HPDE6-E6E7 (cell line): ENCODE results near the gene SMU1.
A peak's percentile ranks its signal among the peaks of the same experiment; 100 is the strongest.
"Not testable (repeated sequence)": the region's sequence is repeated elsewhere in the genome, so short reads cannot be mapped to it uniquely, and the experiment has no call there.

Experiments used
- DNase-seq: peaks from one replicate; pipeline ENCODE4 v3.0.0; 2011; ENCODE audit warnings: missing footprints; ENCODE audit errors: extremely low spot score

SMU1 gene

DNA sequence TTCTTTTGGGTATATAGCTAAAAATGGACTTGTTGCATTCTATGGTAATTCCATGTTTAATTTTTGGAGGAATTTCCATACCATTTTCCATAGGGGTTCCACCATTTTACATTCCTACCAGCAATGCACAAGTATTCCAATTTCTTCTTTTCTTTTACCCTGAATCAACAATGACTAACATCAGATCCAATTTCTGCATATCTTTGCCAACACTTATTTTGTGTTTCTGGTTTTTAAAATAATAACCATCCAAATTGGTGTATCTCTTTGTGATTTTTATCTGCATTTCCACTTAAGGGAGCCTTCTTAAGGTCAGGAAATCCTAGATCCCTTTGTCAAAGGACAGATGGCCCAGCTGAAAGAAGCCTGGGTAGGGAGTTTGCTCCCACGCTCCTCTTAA lies 29.5 kb upstream of the SMU1 start:
- DNase-seq = no peak

DNA sequence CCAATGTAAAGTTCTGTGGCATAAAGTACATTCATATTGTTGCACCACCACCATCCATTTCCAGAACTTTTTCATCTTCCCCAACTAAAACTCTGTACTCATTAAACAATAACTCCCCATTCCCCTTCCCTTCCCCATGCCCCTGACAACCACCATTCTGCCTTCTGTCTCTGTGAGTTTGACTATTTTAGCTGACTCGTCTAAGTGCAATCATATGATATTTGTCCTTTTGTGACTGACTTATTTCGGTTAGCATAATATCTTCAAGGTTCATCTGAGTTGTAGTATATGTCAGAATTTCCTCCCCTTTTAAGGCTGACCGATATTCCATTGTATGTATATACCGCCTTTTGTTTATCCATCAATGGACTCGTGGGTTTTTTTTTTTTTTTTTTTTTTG lies 29.0 kb upstream of the SMU1 start:
- DNase-seq = no peak

GRCh38 chr9:33104401-33104800 lies 27.9 kb upstream of the SMU1 start:
- DNase-seq = no peak

DNA sequence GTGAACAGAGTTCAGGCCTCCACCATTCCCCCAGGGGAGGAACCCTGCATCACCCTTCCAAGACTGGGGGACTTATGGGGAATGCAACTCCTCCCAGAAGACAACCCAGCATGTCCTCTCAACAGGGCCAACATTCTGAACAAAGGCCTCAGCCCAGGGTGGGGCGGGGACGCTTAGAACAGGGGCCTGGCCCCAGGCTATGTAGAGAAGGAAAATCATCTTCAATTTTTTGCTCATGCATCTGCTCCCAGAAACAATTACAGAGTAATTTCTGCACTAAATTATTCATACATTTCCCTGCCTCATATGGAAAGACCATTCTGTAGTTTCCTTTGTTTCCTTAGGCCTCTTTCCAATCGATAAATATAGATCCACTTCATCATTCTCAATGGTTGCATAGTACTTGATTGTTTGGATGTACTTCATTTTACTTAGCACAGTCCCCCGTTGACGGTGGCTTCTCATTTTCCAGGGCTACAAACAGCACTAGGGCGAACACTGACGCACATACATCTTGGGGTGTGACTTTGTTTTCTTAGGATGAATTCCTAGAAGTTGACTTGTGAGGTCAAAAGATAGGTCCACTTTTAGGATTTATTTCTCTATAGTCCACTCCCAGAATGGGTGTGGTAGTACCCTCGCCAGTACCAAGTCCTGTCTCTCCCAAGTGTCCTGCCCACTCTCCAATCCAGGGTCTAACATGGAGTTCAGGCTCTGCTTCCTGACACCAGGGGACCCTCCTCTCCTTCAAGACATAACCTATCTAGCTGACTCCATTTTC lies 27.2 kb upstream of the SMU1 start:
- no peak for DNase-seq

DNA sequence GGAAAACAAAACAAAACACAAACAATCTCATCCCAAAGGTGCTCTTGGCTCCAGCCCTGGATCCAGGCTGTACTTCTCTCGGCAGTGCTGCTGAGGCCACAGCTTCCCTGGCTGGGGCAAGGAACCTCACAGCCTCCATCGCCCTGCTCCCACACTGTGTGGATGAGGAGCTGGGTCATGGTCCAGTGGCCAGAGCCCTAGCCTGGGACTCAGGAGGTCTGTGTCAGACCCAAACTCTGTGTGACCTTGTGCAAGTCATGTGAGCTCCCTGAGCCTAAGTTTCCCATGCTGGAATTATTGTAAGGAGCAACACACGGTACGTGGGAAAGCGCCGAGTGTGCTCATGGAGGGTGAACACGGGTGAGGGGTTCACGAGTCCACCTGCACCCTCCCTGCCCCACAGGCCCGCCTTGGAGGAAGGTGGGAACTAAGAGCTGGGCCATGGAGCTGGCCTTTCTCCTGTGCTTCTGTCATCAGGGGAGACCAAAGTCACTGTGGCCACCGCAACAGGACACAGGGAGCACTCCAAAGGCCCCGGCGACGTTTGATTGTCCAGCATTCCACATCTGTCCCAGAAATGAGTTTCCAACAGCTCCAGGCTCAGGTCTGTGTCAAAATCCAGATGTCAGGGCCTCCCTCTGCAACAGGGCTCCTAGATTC lies 26.2 kb upstream of the SMU1 start:
- no peak for DNase-seq

GRCh38 chr9:33101104-33101951 lies 24.9 kb upstream of the SMU1 start:
- DNase-seq = no peak

- no peak for DNase-seq
Observed at GRCh38 chr9:33099754-33100153, 23.3 kb upstream of the SMU1 start.

- no peak for DNase-seq
Observed at GRCh38 chr9:33097192-33097591, 20.7 kb upstream of the SMU1 start.

DNA sequence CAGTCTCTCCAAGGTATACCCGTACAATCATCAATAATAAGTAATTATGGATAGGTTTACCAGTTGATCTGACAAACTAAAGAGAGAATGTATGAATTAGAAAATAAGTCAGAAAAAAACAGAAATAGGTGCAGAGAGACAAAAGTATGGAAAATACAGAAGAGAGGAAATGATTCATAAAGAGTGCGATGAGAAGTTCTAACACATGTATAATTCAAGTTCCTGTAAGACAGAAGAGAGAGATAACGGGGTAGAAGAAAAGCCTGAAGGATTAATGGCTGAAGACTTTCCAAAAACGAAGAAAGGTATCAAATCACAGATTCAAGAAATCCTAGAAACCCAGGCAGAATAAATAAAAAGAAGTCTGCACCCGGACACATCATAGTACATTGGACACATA lies 16.2 kb upstream of the SMU1 start:
- no peak for DNase-seq

DNA sequence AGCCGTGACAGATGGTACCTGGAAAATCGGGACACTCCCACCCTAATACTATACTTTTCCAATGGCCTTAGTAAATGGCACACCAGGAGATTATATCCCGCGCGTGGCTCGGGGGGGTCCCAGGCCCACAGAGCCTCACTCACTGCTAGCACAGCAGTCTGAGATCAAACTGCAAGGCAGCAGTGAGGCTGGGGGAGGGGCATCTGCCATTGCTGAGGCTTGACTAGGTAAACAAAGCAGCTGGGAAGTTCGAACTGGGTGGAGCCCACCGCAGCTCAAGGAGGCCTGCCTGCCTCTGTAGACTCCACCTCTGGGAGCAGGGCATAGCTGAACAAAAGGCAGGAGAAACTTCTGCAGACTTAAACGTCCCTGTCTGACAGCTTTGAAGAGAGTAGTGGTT lies 9.2 kb upstream of the SMU1 start:
- not testable (repeated sequence) for DNase-seq

GRCh38 chr9:33082538-33083326 lies 6.3 kb upstream of the SMU1 start:
- no peak for DNase-seq

- no peak for DNase-seq
Observed at GRCh38 chr9:33082128-33082527, 5.7 kb upstream of the SMU1 start.

- DNase-seq = peak; percentile 74
Observed at GRCh38 chr9:33081128-33081851, 4.8 kb upstream of the SMU1 start.

GRCh38 chr9:33080534-33080933 lies 4.1 kb upstream of the SMU1 start:
- DNase-seq = peak; percentile 80

DNA sequence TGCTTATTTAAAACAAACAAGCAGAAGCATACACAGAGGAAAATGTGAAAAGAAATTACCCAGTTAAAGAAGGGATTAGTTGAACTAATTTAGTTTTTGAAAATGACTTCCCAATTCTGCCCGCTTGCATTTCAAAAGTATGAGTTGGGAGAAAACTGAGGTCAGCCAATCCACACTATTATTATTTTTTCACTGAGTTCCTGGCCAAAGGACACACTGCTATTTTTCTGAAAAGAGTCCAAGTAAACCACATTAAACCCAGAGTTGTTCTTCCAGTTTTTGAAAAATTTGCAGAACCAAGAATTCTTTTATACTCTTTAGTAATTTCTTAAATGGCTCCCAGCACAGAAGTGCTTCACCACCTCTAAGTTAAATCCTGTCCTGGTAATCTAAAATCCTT lies 7.5 kb downstream of the SMU1 start:
- DNase-seq = no peak

DNA sequence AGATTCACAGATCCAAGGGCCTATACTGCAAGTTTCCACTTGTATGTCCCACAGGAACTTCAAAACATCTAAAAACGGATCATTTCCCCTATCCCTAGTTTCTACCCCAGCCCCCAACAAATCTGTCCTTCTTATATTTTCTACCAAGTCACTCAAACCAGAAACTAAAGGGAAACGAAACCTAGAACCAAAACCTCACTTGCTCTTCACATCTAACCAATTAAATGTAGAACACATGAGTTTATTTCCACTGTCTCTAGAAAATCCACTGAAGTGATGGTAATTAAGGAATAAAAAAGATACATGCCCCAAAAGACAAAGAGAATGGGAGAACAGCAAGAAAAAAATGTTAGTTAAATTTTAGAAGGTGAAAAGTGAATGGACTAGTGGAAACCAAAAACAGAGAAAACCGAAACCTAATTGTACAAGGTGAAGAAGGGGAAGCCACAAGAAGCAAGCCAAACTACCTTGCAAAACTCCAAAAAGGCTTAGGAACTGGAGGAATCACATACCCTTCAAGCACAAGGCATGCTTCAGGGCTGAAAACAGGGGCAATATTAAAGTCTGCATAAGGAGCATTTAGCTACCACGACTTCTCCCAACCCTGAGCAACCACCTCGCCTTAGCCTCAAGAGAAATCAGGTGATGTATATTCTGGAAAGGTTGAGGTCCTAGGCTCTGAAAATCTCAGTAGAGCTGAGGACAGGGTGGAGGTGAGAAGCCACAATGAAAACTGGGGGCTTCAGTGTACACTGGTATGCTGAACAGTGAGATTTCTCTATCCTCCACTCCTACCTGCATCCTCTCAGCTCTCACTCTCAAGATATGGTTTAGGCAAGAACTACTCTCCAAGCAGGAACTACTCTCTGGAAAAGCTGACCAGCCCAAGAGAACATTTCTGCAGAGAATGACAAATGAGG lies 11.1 kb downstream of the SMU1 start:
- DNase-seq = no peak

DNA sequence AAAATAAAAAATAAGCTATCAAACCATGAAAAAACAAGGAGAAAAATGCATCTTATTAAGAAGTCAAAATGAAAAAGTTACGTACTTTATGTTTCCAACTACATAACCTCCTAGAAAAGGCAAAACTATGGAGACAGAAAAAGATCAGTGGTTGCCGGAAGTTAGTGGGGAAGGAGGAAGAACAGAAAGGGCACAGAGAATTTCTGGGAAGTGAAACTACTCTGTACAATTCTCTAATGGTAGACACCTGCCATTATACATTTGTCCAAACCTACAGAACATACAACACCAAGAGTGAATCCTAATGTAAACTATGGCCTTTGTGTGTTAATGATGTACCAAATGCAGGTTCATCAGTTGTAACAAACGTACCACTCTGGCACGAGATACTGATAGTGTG lies 25.3 kb downstream of the SMU1 start:
- DNase-seq = no peak

- no peak for DNase-seq
Observed at GRCh38 chr9:33049680-33050361, 26.7 kb downstream of the SMU1 start.

GRCh38 chr9:33048054-33048465 lies 28.4 kb downstream of the SMU1 start:
- no peak for DNase-seq
